Measurements from ENCODE around the gene RNF113A. TPM values are rescaled to one million over a fixed set of nuclear protein-coding genes. Genes with fewer than 3 reads are reported as not detected.
"Not testable (repeated sequence)": the region's sequence is repeated elsewhere in the genome, so short reads cannot be mapped to it uniquely, and the experiment has no call there.

The RNF113A gene
- total RNA-seq, 3 donors from 2014 or later, result 12.5 to 14.1 (median 13.5) TPM

DNA sequence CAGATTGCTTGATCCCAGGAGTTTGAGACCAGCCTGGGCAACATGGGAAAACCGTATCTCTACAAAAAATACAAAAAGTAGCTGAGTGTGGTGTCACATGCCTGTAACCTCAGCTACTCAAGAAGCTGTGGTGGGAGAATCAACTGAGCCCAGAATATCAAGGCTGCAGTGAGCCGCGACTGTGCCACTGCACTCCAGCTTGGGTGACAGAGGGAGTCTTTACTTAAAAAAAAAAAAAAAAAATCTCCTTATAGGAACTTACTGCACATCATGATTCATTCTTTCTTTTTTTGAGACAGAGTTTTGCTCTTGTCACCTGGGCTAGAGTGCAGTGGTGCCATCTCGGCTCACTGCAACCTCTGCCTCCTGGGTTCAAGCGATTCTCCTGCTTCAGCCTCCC is 43.1 kb downstream of the RNF113A start:
- no peaks in the 10 kb centered on the region for H3K36me3 ChIP-seq
- DNase-seq (ENCODE audit: low spot score in 2 of 2), result no peak
- H3K27me3 ChIP-seq, result peaks cover 0 to 6% of the 10 kb centered on the region in 2 donors
- no peak overlapping the region for H3K4me3 ChIP-seq
- H3K9me3 ChIP-seq, result no peaks in the 10 kb centered on the region
- TF ChIP-seq, protein P1, sequence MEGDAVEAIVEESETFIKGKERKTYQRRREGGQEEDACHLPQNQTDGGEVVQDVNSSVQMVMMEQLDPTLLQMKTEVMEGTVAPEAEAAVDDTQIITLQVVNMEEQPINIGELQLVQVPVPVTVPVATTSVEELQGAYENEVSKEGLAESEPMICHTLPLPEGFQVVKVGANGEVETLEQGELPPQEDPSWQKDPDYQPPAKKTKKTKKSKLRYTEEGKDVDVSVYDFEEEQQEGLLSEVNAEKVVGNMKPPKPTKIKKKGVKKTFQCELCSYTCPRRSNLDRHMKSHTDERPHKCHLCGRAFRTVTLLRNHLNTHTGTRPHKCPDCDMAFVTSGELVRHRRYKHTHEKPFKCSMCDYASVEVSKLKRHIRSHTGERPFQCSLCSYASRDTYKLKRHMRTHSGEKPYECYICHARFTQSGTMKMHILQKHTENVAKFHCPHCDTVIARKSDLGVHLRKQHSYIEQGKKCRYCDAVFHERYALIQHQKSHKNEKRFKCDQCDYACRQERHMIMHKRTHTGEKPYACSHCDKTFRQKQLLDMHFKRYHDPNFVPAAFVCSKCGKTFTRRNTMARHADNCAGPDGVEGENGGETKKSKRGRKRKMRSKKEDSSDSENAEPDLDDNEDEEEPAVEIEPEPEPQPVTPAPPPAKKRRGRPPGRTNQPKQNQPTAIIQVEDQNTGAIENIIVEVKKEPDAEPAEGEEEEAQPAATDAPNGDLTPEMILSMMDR (IDR thresholded peaks at IDR 0.05), result no peak
- no peak for TF ChIP-seq POLR2AphosphoS5 (IDR thresholded peaks at IDR 0.05)
- TF ChIP-seq POLR2A (IDR thresholded peaks at IDR 0.05), result no peak
- H3K27ac ChIP-seq, result no peak overlapping the region
- H3K4me1 ChIP-seq, result no peaks in the 10 kb centered on the region
- intact Hi-C loops (cut with DNase I; ENCODE audit: low total_unique reads), result no loop called here

GRCh38 chrX:119826399-119826959 is 45.1 kb downstream of the RNF113A start:
- no peak for DNase-seq (ENCODE audit: low spot score in 2 of 2)
- H3K27ac ChIP-seq, result peak overlapping the region in 1 of 2 donors; percentile 68

DNA sequence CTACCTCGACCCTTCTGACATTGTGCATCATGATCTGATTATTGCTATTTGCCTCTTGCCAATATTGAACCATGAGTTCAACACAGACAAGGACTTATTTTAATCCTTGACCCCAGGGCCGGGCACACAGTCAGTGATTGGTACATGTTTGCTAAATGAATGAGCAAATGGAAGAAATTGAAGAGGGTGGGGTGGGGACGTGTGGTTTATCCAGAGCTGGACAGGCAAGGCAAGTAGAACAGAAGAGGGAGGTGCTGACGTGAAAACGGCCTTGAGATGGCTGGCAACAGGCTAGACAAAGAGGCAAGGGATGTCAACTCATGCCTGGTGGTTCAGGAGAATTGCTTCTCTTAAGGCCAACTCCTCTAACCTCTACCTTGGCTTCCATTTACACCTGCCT is 47.3 kb downstream of the RNF113A start:
- intact Hi-C loops (cut with DNase I; ENCODE audit: low total_unique reads); H3K36me3 ChIP-seq; H3K4me3 ChIP-seq; DNase-seq (ENCODE audit: low spot score in 2 of 2); H3K27ac ChIP-seq; H3K9me3 ChIP-seq; H3K4me1 ChIP-seq; H3K27me3 ChIP-seq: not testable (repeated sequence)

More at GRCh38 chrX:119826399-119826959, 45.1 kb downstream of the RNF113A start:
- Histone ChIP-seq H3K9me3 (no peaks in the 10 kb centered on the region), H3K27me3 (peaks cover 0 to 3% of the 10 kb centered on the region in 2 donors), H3K4me1 (no peaks in the 10 kb centered on the region), H3K36me3 (no peaks in the 10 kb centered on the region), H3K4me3 (no peak overlapping the region)
- TF ChIP-seq, protein P1 (IDR thresholded peaks at IDR 0.05), result no peak
- TF ChIP-seq POLR2A (IDR thresholded peaks at IDR 0.05) (no peak), POLR2AphosphoS5 (IDR thresholded peaks at IDR 0.05) (no peak)
- intact Hi-C loops (cut with DNase I; ENCODE audit: low total_unique reads), result loop anchor here (2.0 kb wide), 1 partner anchor 50 kb away; no protein-coding TSS in a partner anchor

DNA sequence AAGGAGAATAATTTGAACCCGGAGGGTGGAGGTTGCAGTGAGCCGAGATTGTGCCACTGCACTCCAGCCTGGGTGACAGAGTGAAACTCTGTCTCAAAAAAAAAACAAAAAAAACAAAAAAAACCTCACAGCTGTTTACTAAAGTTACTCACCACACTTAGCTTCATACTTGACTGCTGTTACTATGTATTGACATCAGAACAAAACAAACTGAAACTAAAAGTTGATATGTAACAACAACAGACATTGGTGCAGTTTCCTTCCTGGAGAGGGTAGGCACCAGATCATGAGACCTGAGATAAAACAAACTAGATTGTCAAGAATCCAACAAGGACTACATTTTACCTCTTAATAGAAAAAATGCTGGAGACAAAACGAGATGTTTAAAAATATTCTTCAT is 49.8 kb downstream of the RNF113A start:
- DNase-seq (ENCODE audit: low spot score in 2 of 2); H3K27me3 ChIP-seq; H3K4me1 ChIP-seq; H3K27ac ChIP-seq; intact Hi-C loops (cut with DNase I; ENCODE audit: low total_unique reads); H3K9me3 ChIP-seq; H3K36me3 ChIP-seq; H3K4me3 ChIP-seq: not testable (repeated sequence)

Other genes starting within 250 kb of the RNF113A start
- 10 to 100 TPM; 13.1 to 29.2 (median 23.3) TPM for gene SEPTIN6, start 178.6 kb downstream of the RNF113A start, total RNA-seq
- gene SOWAHD, start 113.1 kb downstream of the RNF113A start, total RNA-seq, result 1 to 10 TPM in 1 of 3 donors, under 1 TPM in 1, not detected in 1; 0.33 to 1.9 TPM
- gene RPL39, start 80.1 kb downstream of the RNF113A start, total RNA-seq, result 1,000 to 10,000 TPM; 7,705 to 9,033 (median 8,363) TPM
- gene UPF3B, start 18.8 kb downstream of the RNF113A start, total RNA-seq, result 10 to 100 TPM in 1 of 3 donors, 1 to 10 TPM in 2; 7.5 to 10.8 (median 8.2) TPM
- 10 to 100 TPM; 45.5 to 70.8 (median 47.5) TPM for gene NDUFA1, start 99 bp upstream of the RNF113A start, total RNA-seq
- gene AKAP14, start 24.2 kb upstream of the RNF113A start, total RNA-seq, result not detected
- gene NKAP, start 72.0 kb upstream of the RNF113A start, total RNA-seq, result 1 to 10 TPM; 6.4 to 7.3 (median 6.9) TPM
- not detected for gene RHOXF2B, start 206.0 kb upstream of the RNF113A start, total RNA-seq
- 1 to 10 TPM in 2 of 3 donors, not detected in 1; 1.3 to 1.9 TPM for gene RHOXF1, start 244.2 kb upstream of the RNF113A start, total RNA-seq